SK-N-SH (cell line): Measurements from ENCODE around the gene SULT1C3. TPM values are rescaled to one million over a fixed set of nuclear protein-coding genes. Genes with fewer than 3 reads are reported as not detected.

Source experiments
- CTCF ChIA-PET: fragments of 300-600, 350-600 bp; formaldehyde crosslinking; extraction: SDS; loops from one replicate; lab custom pipeline; 2021; lab: Yijun Ruan, JAX
- POLR2A ChIA-PET: fragments of 350-600 bp; sonication (Branson Sonifier 250); formaldehyde crosslinking; extraction: SDS; loops from one replicate; lab custom pipeline; 2020; ENCODE audit warnings: antibody characterized with exemption, inconsistent platforms; lab: Yijun Ruan, JAX
- DNase-seq: peaks from one replicate; pipeline ENCODE4 v3.0.0; 2012
- H2AFZ ChIP-seq: fragments of 200-600 bp; sonication (generic); 2 replicates; pipeline ENCODE4 v1.8.1; 2016; ENCODE audit warnings: antibody characterized with exemption, mild to moderate bottlenecking, low read depth
- H3F3A ChIP-seq: fragments of 200-600 bp; sonication (generic); replicated peaks from 2 replicates; pipeline ENCODE3; 2016; ENCODE audit warnings: antibody characterized with exemption, mild to moderate bottlenecking; ENCODE audit not compliant: insufficient read depth
- H3K27ac ChIP-seq, 2 experiments: fragments of 200-500 bp in 1 of 2; fragments of 200-600 bp in 1 of 2; sonication (Bioruptor generic) in 1 of 2; sonication (generic), shearing (Covaris generic) in 1 of 2; 2 replicates each; pipeline versions ENCODE4 v1.5.1 to v1.6.1; 2014 to 2016; ENCODE audit warnings: low read depth in 2 of 2, inconsistent platforms in 1 of 2, low read length in 1 of 2, mild to moderate bottlenecking in 1 of 2, mixed read lengths in 1 of 2
- H3K27me3 ChIP-seq: fragments of 200-600 bp; sonication (generic), shearing (Covaris generic); 2 replicates; pipeline ENCODE4 v1.6.1; 2016; ENCODE audit warnings: mixed run types; ENCODE audit not compliant: insufficient read depth
- H3K36me3 ChIP-seq, 2 experiments: fragments of 200-500 bp in 1 of 2; fragments of 200-600 bp in 1 of 2; sonication (Bioruptor generic) in 1 of 2; sonication (generic) in 1 of 2; replicated peaks in 1 of 2; 2 replicates each; pipeline versions ENCODE3 to v1.5.1; 2014 to 2016; ENCODE audit warnings: low read length in 1 of 2, mild to moderate bottlenecking in 1 of 2; ENCODE audit not compliant: insufficient read depth in 2 of 2, control insufficient read depth in 1 of 2
- H3K4me1 ChIP-seq, 2 experiments: fragments of 200-500 bp in 1 of 2; fragments of 200-600 bp in 1 of 2; sonication (Bioruptor generic) in 1 of 2; sonication (generic), shearing (Covaris generic) in 1 of 2; 2 replicates each; pipeline versions ENCODE4 v1.5.1 to v1.6.1; 2014 to 2016; ENCODE audit warnings: low read depth in 1 of 2, low read length in 1 of 2, mixed run types in 1 of 2; ENCODE audit not compliant: insufficient read depth in 2 of 2, control insufficient read depth in 1 of 2
- H3K4me2 ChIP-seq: fragments of 200-600 bp; sonication (generic), shearing (Covaris generic); 2 replicates; pipeline ENCODE4 v1.6.1; 2017; ENCODE audit warnings: mixed run types
- H3K4me3 ChIP-seq, 2 experiments: fragments of 200-500 bp in 1 of 2; fragments of 200-600 bp in 1 of 2; sonication (Bioruptor generic) in 1 of 2; sonication (generic), shearing (Covaris generic) in 1 of 2; 2 replicates each; pipeline versions ENCODE4 v1.5.1 to v1.8.1; 2014 to 2016; ENCODE audit warnings: low read depth in 2 of 2, inconsistent platforms in 1 of 2, low read length in 1 of 2, mild to moderate bottlenecking in 1 of 2, mixed read lengths in 1 of 2, moderate library complexity in 1 of 2
- H3K79me2 ChIP-seq: fragments of 200-600 bp; sonication (generic); 2 replicates; pipeline ENCODE4 v1.8.1; 2017; ENCODE audit warnings: mild to moderate bottlenecking; ENCODE audit not compliant: insufficient read depth
- H3K9ac ChIP-seq: fragments of 200-600 bp; sonication (generic); 2 replicates; pipeline ENCODE4 v1.6.1; 2017; ENCODE audit warnings: mixed run types
- H3K9me2 ChIP-seq: fragments of 200-600 bp; sonication (generic); 2 replicates; pipeline ENCODE4 v1.6.1; 2017; ENCODE audit warnings: mixed run types
- H3K9me3 ChIP-seq: fragments of 200-600 bp; sonication (generic); 2 replicates; pipeline ENCODE4 v1.6.1; 2017; ENCODE audit warnings: mixed run types, mild to moderate bottlenecking, moderate library complexity
- H4K20me1 ChIP-seq: fragments of 200-600 bp; sonication (generic); 2 replicates; pipeline ENCODE4 v1.6.1; 2017; ENCODE audit warnings: mild to moderate bottlenecking, mixed run types; ENCODE audit not compliant: insufficient read depth
- CTCF ChIP-seq: fragments of 200-600 bp; sonication (generic); IDR thresholded peaks from 2 replicates; pipeline ENCODE4 v1.6.1; 2017; ENCODE audit warnings: antibody characterized with exemption, mild to moderate bottlenecking, moderate library complexity
- FOSL2 ChIP-seq: IDR thresholded peaks from 2 replicates; pipeline ENCODE4 v1.4.0; 2012; ENCODE audit warnings: low read depth, mild to moderate bottlenecking, moderate library complexity, borderline replicate concordance
- GABPA ChIP-seq: IDR thresholded peaks from 2 replicates; pipeline ENCODE4 v1.4.0; 2012; ENCODE audit warnings: low read depth, mild to moderate bottlenecking
- JUND ChIP-seq: IDR thresholded peaks from 2 replicates; pipeline ENCODE4 v1.4.0; 2012
- NFIC ChIP-seq: IDR thresholded peaks from 2 replicates; pipeline ENCODE4 v1.4.0; 2012; ENCODE audit warnings: borderline replicate concordance
- NRF1 ChIP-seq: IDR thresholded peaks from 2 replicates; pipeline ENCODE4 v1.6.1; 2012; ENCODE audit warnings: low read depth, mild to moderate bottlenecking, low read length
- SMC3 ChIP-seq: IDR thresholded peaks from 2 replicates; pipeline ENCODE4 v1.6.1; 2012; ENCODE audit warnings: low read depth, low read length, improper control_type of control experiment
- TAF1 ChIP-seq: IDR thresholded peaks from 2 replicates; pipeline ENCODE4 v1.6.1; 2012; ENCODE audit warnings: low read depth, mild to moderate bottlenecking, low read length, moderate library complexity, borderline replicate concordance
- USF2 ChIP-seq: fragments of 150-350 bp; IDR thresholded peaks from 2 replicates; pipeline ENCODE4 v1.6.1; 2017; ENCODE audit warnings: antibody characterized with exemption, low read length, low read depth, borderline replicate concordance
- YY1 ChIP-seq: IDR thresholded peaks from 2 replicates; pipeline ENCODE4 v1.4.0; 2012; ENCODE audit warnings: low read depth, mild to moderate bottlenecking
- WGBS: methylation state at CpG from one replicate; pipeline ENCODE4 v1.1.6; 2017; ENCODE audit warnings: low lambda C conversion rate; 5-methylcytosine and 5-hydroxymethylcytosine counted together
- polyA plus RNA-seq, 3 experiments: library from polyadenylated mRNA; depleted of rRNA; stranded (reverse); fragments of >200 nt; gene quantifications; 2 replicates each; pipeline ENCODE4 v1.2.3, GENCODE V29; 2012
- TF ChIP-seq, protein P1 (sequence below): IDR thresholded peaks from 2 replicates; pipeline ENCODE4 v1.4.0; 2012; ENCODE audit warnings: low read depth, borderline replicate concordance

The SULT1C3 gene
- polyA plus RNA-seq, 1 of the 3 experiments (the other 2 are of a cell fraction): not detected

GRCh38 chr2:108267101-108267500, 27.3 kb downstream of the SULT1C3 start:
- no peak overlapping the region for H3K4me3 ChIP-seq
- WGBS: 59% methylated on average over 5 of the region's 5 CpGs
- H3K4me1 ChIP-seq: no peaks in the 10 kb centered on the region
- H3K4me2 ChIP-seq: no peak overlapping the region
- no peaks in the 10 kb centered on the region for H3K9me2 ChIP-seq
- H3F3A ChIP-seq: no peaks in the 10 kb centered on the region
- POLR2A ChIA-PET: no interaction called here
- H3K79me2 ChIP-seq: no peaks in the 10 kb centered on the region
- CTCF ChIA-PET: no interaction called here
- H2AFZ ChIP-seq: no peak overlapping the region
- no peaks in the 10 kb centered on the region for H4K20me1 ChIP-seq
- H3K36me3 ChIP-seq: no peaks in the 10 kb centered on the region
- DNase-seq: no peak
- peaks cover 4% of the 10 kb centered on the region; the same call in 1 of the 2 replicates for H3K27me3 ChIP-seq
- H3K9ac ChIP-seq: no peak overlapping the region
- no peak overlapping the region for H3K27ac ChIP-seq
- no peaks in the 10 kb centered on the region for H3K9me3 ChIP-seq
- TF ChIP-seq, protein P1, sequence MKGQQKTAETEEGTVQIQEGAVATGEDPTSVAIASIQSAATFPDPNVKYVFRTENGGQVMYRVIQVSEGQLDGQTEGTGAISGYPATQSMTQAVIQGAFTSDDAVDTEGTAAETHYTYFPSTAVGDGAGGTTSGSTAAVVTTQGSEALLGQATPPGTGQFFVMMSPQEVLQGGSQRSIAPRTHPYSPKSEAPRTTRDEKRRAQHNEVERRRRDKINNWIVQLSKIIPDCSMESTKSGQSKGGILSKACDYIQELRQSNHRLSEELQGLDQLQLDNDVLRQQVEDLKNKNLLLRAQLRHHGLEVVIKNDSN: no peak
- no peak for TF ChIP-seq CTCF
- TF ChIP-seq FOSL2: no peak
- TF ChIP-seq YY1: no peak
- TF ChIP-seq JUND: no peak
- no peak for TF ChIP-seq GABPA
- TF ChIP-seq SMC3: no peak
- TF ChIP-seq TAF1: no peak

GRCh38 chr2:108268001-108268400, 28.2 kb downstream of the SULT1C3 start:
- Histone ChIP-seq H3K4me2 (no peak overlapping the region), H3K9ac (no peak overlapping the region)

More at GRCh38 chr2:108268001-108268400, 28.2 kb downstream of the SULT1C3 start:
- Histone ChIP-seq H4K20me1 (no peaks in the 10 kb centered on the region), H3K27ac (no peak overlapping the region), H3F3A (no peaks in the 10 kb centered on the region), H3K79me2 (no peaks in the 10 kb centered on the region), H3K36me3 (no peaks in the 10 kb centered on the region), H3K9me3 (no peaks in the 10 kb centered on the region), H3K4me1 (no peaks in the 10 kb centered on the region), H3K27me3 (peaks cover 4% of the 10 kb centered on the region; the same call in 1 of the 2 replicates), H3K4me3 (no peak overlapping the region), H2AFZ (no peak overlapping the region), H3K9me2 (no peaks in the 10 kb centered on the region)
- 24% methylated on average over 4 of the region's 4 CpGs for WGBS
- ChIA-PET CTCF (no interaction called here), POLR2A (no interaction called here)
- TF ChIP-seq USF2 (no peak), NRF1 (no peak), NFIC (no peak)
- DNase-seq: no peak
